HG02885 (cell line): Measurements from ENCODE around the gene INO80D.
"Not testable (repeated sequence)": the region's sequence is repeated elsewhere in the genome, so short reads cannot be mapped to it uniquely, and the experiment has no call there.

Experiments used
- ATAC-seq: cut with Tn5 transposase; IDR thresholded peaks from one replicate; pipeline ENCODE4 v1.9.1; 2021; ENCODE audit warnings: mild to moderate bottlenecking; ENCODE audit not compliant: unreplicated experiment, poor library complexity

INO80D gene

DNA sequence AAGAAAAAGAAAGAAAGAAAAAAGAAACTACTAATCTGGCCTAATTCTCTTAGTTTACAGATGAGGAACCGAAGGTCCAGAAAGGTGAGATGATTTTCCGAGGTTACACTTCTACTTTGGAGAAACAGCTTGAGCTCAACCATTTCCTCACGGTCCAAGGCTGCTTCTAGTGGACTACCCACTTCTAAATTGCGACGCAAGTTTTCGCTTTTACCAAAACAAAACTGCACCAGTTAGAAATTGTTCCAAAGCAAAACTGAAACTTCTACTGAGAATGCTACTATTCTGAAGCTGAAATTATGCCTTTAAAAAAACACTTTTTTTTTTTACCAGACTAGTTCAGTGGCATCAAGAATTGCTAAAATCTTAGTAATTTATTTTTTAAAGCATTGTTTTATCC, 101.6 kb downstream of the INO80D start:
- peak; percentile 95 for ATAC-seq

GRCh38 chr2:205982776-205983327, 103.1 kb downstream of the INO80D start:
- no peak for ATAC-seq

DNA sequence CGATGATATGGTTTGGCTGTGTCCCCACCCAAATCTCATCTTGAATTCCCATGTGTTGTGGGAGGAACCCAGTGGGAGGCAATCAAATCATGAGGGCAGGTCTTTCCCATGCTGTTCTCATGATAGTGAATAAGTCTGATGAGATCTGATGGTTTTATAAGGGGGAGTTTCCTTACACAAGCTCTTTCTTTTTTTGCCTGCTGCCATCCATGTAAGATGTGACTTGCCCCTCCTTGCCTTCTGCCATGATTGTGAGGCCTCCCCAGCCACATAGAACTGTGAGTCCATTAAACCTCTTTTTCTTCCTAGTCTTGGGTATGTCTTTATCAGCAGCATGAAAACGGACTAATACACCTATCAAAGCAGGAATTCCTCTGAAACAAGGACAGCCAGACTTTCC, 107.2 kb downstream of the INO80D start:
- not testable (repeated sequence) for ATAC-seq

- ATAC-seq = not testable (repeated sequence)
Observed at GRCh38 chr2:205977699-205978098, 108.3 kb downstream of the INO80D start.

DNA sequence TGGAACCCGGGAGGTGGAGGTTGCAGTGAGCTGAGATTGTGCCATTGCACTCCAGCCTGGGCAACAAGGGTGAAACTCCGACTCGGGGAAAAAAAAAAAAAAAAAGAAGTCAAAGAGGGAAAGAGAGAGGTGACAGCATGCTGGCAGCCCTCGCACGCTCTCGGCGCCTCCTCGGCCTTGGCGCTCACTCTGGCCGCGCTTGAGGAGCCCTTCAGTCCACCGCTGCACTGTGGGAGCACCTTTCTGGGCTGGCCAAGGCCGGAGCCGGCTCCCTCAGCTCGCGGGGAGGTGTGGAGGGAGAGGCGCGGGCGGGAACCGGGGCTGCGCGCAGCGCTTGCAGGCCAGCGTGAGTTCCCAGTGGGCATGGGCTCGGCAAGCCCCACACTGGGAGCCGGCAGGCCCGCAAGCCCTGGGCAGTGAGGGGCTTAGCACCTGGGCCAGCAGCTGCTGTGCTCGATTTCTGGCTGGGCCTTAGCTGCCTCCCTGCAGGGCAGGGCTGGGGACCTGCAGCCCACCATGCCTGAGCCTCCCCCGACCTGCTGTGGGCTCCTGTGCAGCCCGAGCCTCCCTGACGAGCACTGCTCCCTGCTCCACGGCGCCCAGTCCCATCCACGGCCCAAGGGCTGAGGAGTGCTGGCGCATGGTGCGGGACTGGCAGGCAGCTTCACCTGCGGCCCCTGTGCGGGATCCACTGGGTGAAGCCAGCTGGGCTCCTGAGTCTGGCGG, 108.9 kb downstream of the INO80D start:
- ATAC-seq = not testable (repeated sequence)

GRCh38 chr2:205976120-205976814, 109.7 kb downstream of the INO80D start:
- ATAC-seq = no peak

GRCh38 chr2:205975082-205975949, 110.7 kb downstream of the INO80D start:
- no peak for ATAC-seq

DNA sequence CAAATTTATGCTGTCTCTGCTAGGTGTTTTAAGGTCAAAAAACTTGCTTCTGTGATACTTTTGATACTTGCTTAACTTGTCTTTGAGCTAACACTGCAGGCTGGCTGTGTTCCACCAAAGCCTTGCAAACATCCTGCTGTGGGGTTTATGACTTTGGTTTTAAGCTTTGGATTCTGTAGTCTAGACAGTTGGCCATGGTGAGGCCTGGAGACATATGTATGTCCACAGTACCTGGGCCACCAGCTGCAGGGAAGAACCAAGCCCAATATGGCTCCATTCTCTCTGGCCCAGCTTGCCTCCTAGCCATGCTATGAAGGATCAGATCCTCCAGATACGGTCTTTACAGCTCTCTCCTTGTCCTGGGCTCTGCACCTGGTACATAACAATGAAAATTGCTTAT, 113.9 kb downstream of the INO80D start:
- no peak for ATAC-seq

DNA sequence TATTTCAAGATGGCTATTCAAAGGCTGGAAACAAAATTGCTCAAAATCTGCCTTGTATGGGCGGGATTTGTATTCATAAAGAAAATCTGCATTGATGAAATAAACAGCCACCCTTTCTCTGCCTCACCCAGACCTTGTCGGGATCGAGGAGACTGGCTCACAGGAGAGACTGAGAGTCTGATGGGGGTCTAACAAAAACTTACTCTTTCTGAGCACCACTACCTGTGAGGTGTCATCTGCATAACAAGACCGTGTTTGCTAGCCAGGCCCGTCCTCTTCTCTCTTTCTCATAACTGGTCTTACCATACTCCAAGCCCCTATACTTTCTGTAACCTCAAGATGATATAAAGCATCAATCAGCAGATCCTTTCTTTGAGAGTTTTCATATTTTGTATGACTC, 115.6 kb downstream of the INO80D start:
- ATAC-seq = no peak

DNA sequence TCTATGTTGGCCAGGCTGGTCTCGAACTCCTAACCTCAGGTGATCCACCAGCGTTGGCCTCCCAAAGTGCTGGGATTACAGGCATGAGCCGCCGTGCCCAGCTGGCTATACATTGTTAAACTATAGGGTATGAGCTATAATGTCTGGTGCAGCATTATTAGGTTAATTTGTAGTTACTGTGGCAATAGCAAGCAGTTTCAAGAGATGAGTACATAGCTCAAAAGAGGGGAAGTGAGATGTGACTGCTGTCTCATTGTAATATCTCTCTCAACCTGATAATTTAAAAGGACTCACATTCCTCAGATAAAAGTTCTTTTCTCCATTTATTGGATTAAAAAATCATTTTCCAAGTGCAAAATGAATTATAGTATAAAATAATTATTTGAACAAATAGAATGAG, 116.4 kb downstream of the INO80D start:
- ATAC-seq = no peak

DNA sequence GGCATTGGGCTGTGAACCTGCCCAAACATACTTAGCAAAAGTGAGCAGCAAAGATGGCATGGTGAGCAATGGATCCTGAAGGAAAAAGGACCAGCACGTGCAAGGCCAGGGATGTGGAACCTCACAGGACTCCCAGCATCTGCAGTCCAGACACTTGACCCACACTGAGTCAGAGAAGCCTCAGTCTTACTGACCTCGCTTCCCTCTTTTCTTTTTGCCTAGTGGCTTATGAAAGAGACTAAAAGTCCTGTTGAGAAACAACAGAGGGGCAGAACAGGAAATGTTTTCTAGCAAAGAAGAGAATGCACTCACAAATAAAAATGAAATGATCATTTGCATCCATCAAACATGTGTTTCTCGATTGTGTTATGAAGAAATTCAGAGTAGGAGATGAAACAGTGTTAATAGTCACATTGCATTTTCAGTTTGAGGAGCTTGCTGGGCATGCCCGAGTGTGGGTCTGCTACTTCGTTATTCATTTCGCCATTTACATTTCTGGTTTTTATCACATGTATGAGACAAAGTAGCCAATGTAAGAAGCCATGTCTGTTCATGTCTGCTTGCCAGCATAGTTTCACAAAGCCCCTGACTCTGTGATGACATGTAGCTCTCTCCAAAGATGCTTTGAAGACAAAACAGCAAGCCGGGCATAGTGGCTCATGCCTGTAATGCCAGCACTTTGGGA, 118.4 kb downstream of the INO80D start:
- no peak for ATAC-seq

DNA sequence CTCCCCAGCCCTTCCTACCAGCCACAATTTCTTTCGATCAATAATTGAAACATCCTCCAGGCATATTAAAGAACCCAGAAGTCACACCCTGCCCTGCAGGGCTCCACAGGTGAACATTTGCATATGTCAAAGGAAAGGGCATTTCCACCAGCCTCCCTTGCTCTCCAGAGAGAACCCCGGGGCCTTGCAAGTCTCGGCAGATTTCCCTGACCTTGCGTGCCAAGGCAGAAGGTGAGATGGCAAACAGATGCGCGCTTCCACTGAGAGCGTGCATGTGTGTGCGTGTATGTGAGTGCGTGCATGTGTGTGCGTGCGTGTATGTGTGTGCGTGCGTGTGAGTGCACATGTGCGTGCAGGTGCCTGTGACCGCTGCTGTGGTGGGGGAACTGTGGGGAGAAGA, 120.3 kb downstream of the INO80D start:
- no peak for ATAC-seq

- ATAC-seq = no peak
Observed at GRCh38 chr2:205964111-205964761, 121.7 kb downstream of the INO80D start.

DNA sequence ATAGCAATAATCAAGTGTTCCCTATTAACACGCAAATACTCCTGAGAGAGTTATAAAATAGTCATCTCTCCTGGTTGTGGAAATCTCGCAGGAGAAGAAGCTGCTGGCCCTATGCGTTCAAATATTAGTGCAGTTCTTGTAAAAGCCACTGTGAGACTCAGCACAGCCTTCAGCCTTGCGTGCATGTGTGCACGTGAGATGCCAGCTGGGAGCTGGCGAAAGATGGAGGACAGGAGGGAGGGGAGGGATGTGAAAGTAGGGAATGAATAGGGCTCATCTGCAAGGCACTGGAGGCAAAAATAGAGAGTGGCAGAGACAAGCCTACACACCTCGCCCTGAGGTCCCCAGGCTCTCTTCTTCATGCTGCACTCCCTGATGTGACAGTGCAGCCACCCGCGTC, 126.5 kb downstream of the INO80D start:
- ATAC-seq = no peak

- no peak for ATAC-seq
Observed at GRCh38 chr2:205957452-205958154, 128.4 kb downstream of the INO80D start.

GRCh38 chr2:205954707-205955106, 131.3 kb downstream of the INO80D start:
- no peak for ATAC-seq

GRCh38 chr2:205952282-205952681, 133.7 kb downstream of the INO80D start:
- no peak for ATAC-seq

GRCh38 chr2:205948883-205949282, 137.1 kb downstream of the INO80D start:
- ATAC-seq = no peak

DNA sequence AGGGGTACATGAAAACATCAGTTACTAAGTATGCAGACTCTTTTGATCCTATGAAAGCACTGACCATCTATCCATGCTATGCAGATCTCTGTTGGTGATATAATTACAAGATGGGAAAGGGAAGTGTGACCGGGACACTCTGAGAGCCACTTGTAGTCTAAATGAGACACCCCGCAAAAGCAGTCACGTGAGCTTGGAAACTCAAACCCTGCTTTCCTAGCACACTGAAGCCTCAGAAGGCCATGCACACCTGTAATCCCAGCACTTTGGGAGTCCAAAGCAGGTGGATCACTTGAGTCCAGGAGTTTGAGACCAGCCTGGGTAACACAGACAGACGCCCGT, 137.5 kb downstream of the INO80D start:
- no peak for ATAC-seq
